Tibial nerve (tissue), 4 donors: ENCODE measurements around the gene EXTL1. TPM values are rescaled to one million over a fixed set of nuclear protein-coding genes. Genes with fewer than 3 reads are reported as not detected.
A peak's percentile ranks its signal among the peaks of the same experiment; 100 is the strongest.

ENCODE experiments used
- DNase-seq, 2 donors: peaks; one replicate each; pipeline ENCODE4 v3.0.0-alpha.2; 2019; ENCODE audit warnings: low spot score in 2 of 2
- H3K27ac ChIP-seq, 4 donors: fragments of 200-600 bp; sonication (generic) in 3 of 4; one replicate each; pipeline ENCODE4 v1.5.1; 2017 to 2019; ENCODE audit warnings: mild to moderate bottlenecking in 1 of 4
- H3K27me3 ChIP-seq, 2 donors: fragments of 200-600 bp; sonication (generic) in 1 of 2; one replicate each; pipeline versions ENCODE4 v1.5.1 to v1.6.0; 2017 to 2019
- H3K36me3 ChIP-seq, 3 donors: fragments of 200-600 bp; sonication (generic); one replicate each; pipeline ENCODE4 v1.5.1; 2018 to 2019
- H3K4me1 ChIP-seq, 4 donors: fragments of 200-600 bp; sonication (generic) in 3 of 4; one replicate each; pipeline ENCODE4 v1.5.1; 2017 to 2019
- H3K4me3 ChIP-seq, 4 donors: fragments of 200-600 bp; sonication (generic) in 3 of 4; one replicate each; pipeline ENCODE4 v1.5.1; 2017 to 2019; ENCODE audit warnings: mild to moderate bottlenecking in 1 of 4, moderate library complexity in 1 of 4
- H3K9me3 ChIP-seq, 4 donors: fragments of 200-600 bp; sonication (generic) in 3 of 4; one replicate each; pipeline ENCODE4 v1.5.1; 2017 to 2019
- EP300 ChIP-seq, 2 donors: sonication (generic); formaldehyde crosslinking; IDR thresholded peaks; one replicate each; pipeline ENCODE4 v1.6.1; 2017; ENCODE audit warnings: antibody characterized with exemption in 2 of 2, mild to moderate bottlenecking in 1 of 2
- POLR2A ChIP-seq, 2 donors: fragments of 450-650 bp; IDR thresholded peaks; one replicate each; pipeline ENCODE4 v1.6.1; 2017; ENCODE audit warnings: antibody characterized with exemption in 2 of 2, mild to moderate bottlenecking in 2 of 2, moderate library complexity in 2 of 2
- WGBS, 2 donors: methylation state at CpG; one replicate each; pipeline ENCODE4 v1.1.5; 2018; 5-methylcytosine and 5-hydroxymethylcytosine counted together
- total RNA-seq, 4 donors: library from RNA; depleted of rRNA; stranded (reverse); fragments of >200 nt; gene quantifications; one replicate each; pipeline ENCODE4 v1.1.0, GENCODE V29; 2016
- TF ChIP-seq, protein P1 (sequence below), 5 experiments: fragments of 200-600 bp in 3 of 5; fragments of 450-650 bp in 2 of 5; sonication (generic) in 3 of 5; IDR thresholded peaks; one replicate each; pipeline ENCODE4 v1.5.1; 2016 to 2019; ENCODE audit warnings: antibody characterized with exemption in 5 of 5, mild to moderate bottlenecking in 3 of 5, moderate library complexity in 2 of 5

EXTL1 gene
- total RNA-seq, 4 donors from 2014 or later, result 30.6 to 44.3 (median 34.6) TPM

DNA sequence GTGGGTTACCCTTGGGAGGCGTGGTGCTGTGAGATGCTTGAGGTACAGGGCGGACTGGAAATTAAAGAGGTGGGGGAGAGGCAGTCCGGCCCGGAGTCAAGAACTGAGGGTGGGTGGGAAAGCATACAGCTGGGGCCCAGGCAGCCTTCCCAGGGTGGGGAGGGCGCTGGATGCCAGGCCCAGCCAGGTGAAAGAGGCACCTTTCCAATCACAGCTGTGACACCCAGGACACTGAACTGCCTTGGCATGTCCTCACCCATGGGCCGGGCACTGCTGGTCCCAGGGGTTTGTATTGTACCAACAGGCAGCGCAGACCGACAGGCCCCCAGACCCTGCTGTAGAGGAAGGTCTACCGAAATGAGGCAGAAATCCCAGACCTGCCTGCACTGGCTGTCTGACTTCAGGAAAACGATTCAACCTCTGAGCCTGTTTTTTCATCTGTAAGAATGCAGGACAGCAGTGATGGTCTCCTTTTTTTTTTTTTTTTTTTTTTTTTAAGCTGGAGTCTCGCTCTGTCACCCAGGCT is 15.2 kb downstream of the EXTL1 start:
- Histone ChIP-seq H3K9me3 (no peaks in the 10 kb centered on the region), H3K4me1 (peaks cover 0 to 22% (median 12%) of the 10 kb centered on the region in 4 donors), H3K36me3 (no peaks in the 10 kb centered on the region), H3K27ac (peak overlapping the region in 1 of 4 donors; percentile 87), H3K4me3 (no peak overlapping the region), H3K27me3 (no peaks in the 10 kb centered on the region)
- DNase-seq, result no peak
- WGBS, 2 donors, result 63 to 69% methylated on average over 10 to 11 of the region's 11 CpGs
- TF ChIP-seq EP300 (IDR thresholded peaks at IDR 0.05) (no peak), POLR2A (IDR thresholded peaks at IDR 0.05) (no peak)
- TF ChIP-seq, protein P1, sequence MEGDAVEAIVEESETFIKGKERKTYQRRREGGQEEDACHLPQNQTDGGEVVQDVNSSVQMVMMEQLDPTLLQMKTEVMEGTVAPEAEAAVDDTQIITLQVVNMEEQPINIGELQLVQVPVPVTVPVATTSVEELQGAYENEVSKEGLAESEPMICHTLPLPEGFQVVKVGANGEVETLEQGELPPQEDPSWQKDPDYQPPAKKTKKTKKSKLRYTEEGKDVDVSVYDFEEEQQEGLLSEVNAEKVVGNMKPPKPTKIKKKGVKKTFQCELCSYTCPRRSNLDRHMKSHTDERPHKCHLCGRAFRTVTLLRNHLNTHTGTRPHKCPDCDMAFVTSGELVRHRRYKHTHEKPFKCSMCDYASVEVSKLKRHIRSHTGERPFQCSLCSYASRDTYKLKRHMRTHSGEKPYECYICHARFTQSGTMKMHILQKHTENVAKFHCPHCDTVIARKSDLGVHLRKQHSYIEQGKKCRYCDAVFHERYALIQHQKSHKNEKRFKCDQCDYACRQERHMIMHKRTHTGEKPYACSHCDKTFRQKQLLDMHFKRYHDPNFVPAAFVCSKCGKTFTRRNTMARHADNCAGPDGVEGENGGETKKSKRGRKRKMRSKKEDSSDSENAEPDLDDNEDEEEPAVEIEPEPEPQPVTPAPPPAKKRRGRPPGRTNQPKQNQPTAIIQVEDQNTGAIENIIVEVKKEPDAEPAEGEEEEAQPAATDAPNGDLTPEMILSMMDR (IDR thresholded peaks at IDR 0.05), result no peak

DNA sequence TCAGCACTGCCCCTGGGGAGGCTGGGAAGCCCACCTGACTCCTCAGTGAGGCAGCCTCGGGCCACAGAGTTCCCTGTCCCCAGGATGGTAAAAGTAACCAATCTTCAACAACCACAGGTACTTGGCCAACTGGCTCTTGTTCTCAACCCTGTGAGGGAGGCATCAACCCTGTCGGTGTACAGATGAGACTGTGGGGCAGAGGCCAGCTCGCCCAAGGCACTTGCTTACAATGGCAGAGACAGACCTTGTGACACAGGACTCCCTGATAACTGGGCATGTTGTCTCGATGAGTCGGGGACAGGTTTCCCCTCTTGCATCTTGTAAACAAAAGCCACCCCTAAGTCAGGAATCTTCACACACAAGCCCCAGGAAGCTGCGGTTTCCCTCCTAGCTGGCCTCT is 16.3 kb downstream of the EXTL1 start:
- peaks cover 0 to under 1% of the 10 kb centered on the region in 2 donors for H3K27me3 ChIP-seq
- WGBS, 2 donors, result 58 to 75% methylated on average over 6 of the region's 6 CpGs
- no peak overlapping the region for H3K27ac ChIP-seq
- DNase-seq, result no peak
- H3K9me3 ChIP-seq, result no peaks in the 10 kb centered on the region
- no peak for TF ChIP-seq EP300 (IDR thresholded peaks at IDR 0.05)
- TF ChIP-seq POLR2A (IDR thresholded peaks at IDR 0.05), result no peak
- TF ChIP-seq, protein P1 (IDR thresholded peaks at IDR 0.05), result no peak
- peaks cover 0 to 22% (median 12%) of the 10 kb centered on the region in 4 donors for H3K4me1 ChIP-seq
- H3K4me3 ChIP-seq, result no peak overlapping the region
- H3K36me3 ChIP-seq, result no peaks in the 10 kb centered on the region

DNA sequence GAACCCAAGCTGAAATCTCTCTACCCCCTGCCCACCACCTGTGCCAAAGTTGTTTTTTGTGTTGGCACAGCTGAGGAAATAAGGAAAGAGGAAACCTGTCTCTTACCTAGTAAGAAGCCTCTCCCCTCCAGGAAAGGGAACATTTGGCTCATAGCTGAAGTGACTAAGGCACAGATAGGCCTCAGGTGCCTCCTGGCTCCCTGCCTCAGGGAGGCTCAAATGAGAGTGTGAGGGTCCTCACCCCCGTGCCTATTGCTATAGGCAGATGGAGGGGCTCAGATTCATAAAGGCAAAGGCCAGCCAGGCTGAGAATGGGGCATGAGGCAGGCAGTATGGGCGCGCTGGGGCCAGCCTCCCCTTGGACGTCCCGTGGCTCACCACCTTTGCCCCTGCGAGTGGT is 16.9 kb downstream of the EXTL1 start:
- peaks cover 0 to 22% (median 12%) of the 10 kb centered on the region in 4 donors for H3K4me1 ChIP-seq
- H3K27me3 ChIP-seq, result peaks cover 0 to 6% of the 10 kb centered on the region in 2 donors
- TF ChIP-seq EP300 (IDR thresholded peaks at IDR 0.05), result no peak
- H3K27ac ChIP-seq, result no peak overlapping the region
- no peak overlapping the region for H3K4me3 ChIP-seq
- WGBS, 2 donors, result 66 to 78% methylated on average over 6 of the region's 6 CpGs
- no peaks in the 10 kb centered on the region for H3K9me3 ChIP-seq
- DNase-seq, result no peak
- no peaks in the 10 kb centered on the region for H3K36me3 ChIP-seq

DNA sequence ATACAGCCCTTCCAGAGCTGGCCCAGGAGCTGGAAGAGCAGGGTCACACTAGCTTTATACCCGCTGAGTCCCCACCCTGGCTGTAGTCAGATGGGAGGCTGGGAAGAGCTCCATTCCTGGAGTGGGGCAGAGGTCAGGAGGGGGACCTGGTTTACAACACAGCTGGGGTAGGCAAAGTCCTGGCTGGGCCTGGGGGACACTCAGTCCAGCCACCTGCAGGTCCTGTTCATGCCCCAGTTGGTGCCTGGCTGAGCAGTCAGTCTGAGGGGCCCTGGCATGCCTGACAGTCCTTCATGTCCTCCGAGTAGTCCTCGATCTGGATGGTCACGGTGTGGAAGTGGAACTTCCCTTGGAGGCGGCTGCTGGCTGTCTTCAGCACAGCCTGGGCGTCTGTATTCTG is 17.3 kb downstream of the EXTL1 start:
- peaks cover 0 to 22% (median 12%) of the 10 kb centered on the region in 4 donors for H3K4me1 ChIP-seq
- H3K27me3 ChIP-seq, result peaks cover 0 to 11% of the 10 kb centered on the region in 2 donors
- TF ChIP-seq POLR2A (IDR thresholded peaks at IDR 0.05), result no peak
- TF ChIP-seq EP300 (IDR thresholded peaks at IDR 0.05), result no peak
- TF ChIP-seq, protein P1 (IDR thresholded peaks at IDR 0.05), result no peak
- 60 to 100% methylated on average over 1 to 2 of the region's 6 CpGs for WGBS, 2 donors
- no peak overlapping the region for H3K4me3 ChIP-seq
- no peaks in the 10 kb centered on the region for H3K9me3 ChIP-seq
- DNase-seq, result no peak
- no peak overlapping the region for H3K27ac ChIP-seq
- H3K36me3 ChIP-seq, result no peaks in the 10 kb centered on the region

DNA sequence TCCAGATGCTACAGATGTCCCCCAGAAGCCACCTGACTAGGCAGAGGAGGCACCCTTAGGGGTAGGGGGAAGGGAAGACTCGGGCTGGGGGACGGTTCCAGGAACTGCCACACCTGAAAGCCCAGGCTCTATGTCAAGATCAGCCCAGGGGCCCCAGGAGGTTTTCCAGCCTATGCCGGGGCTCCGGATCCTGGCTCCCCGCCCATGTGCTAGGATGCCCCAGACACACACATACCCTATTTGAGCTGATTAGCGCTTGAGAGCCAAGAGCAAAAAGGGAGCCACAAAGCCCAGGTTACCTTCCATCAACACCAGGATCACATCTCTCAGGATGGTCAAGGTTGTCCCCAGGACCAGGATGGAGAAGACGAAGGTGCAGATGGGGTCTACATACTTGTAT is 19.8 kb downstream of the EXTL1 start:
- peaks cover 0 to 20% (median 7%) of the 10 kb centered on the region in 4 donors for H3K4me1 ChIP-seq
- H3K36me3 ChIP-seq, result no peaks in the 10 kb centered on the region
- no peak overlapping the region for H3K4me3 ChIP-seq
- H3K9me3 ChIP-seq, result no peaks in the 10 kb centered on the region
- no peak for DNase-seq
- H3K27ac ChIP-seq, result no peak overlapping the region
- WGBS, 2 donors, result 80 to 82% methylated on average over 7 of the region's 7 CpGs
- TF ChIP-seq POLR2A (IDR thresholded peaks at IDR 0.05) (no peak), EP300 (IDR thresholded peaks at IDR 0.05) (no peak)
- TF ChIP-seq, protein P1 (IDR thresholded peaks at IDR 0.05), result no peak
- peaks cover 0 to 36% of the 10 kb centered on the region in 2 donors for H3K27me3 ChIP-seq
